OCI-LY1 (cell line): Measurements from ENCODE around the gene ZIM2.

Experiments
- EZH2 ChIP-seq: fragments of 200-600 bp; sonication (generic), shearing (Covaris generic); IDR thresholded peaks from 2 replicates; pipeline ENCODE4 v1.8.0; 2017; ENCODE audit warnings: borderline replicate concordance, mixed run types, mild to moderate bottlenecking, antibody characterized with exemption, low read length, moderate library complexity, mixed read lengths
- TF ChIP-seq, protein P1 (sequence below): fragments of 200-600 bp; sonication (generic), shearing (Covaris generic); IDR thresholded peaks from 2 replicates; pipeline ENCODE4 v1.5.1; 2017; ENCODE audit warnings: mild to moderate bottlenecking, antibody characterized with exemption, low read length, moderate library complexity, mixed read lengths

DNA sequence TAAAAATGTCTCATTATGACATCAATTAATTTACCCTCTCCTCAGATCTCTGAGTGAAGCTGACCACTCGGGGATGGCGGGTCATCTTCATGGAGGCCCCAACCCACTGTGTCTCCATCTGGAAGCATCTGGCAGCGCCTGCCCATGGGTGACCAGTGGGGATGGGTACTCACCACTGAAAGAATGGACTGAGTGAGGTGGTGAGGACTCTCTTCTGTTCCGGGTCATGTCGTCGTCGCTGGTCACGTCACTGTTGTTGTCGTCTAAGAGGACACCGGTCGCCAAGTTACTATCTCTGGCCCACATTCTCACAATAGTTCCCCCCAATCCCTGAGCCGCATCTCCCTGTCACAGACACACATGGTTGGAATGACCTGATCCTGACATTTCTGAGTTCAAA is 17.1 kb downstream of the ZIM2 start:
- no peak for TF ChIP-seq EZH2
- TF ChIP-seq, protein P1, sequence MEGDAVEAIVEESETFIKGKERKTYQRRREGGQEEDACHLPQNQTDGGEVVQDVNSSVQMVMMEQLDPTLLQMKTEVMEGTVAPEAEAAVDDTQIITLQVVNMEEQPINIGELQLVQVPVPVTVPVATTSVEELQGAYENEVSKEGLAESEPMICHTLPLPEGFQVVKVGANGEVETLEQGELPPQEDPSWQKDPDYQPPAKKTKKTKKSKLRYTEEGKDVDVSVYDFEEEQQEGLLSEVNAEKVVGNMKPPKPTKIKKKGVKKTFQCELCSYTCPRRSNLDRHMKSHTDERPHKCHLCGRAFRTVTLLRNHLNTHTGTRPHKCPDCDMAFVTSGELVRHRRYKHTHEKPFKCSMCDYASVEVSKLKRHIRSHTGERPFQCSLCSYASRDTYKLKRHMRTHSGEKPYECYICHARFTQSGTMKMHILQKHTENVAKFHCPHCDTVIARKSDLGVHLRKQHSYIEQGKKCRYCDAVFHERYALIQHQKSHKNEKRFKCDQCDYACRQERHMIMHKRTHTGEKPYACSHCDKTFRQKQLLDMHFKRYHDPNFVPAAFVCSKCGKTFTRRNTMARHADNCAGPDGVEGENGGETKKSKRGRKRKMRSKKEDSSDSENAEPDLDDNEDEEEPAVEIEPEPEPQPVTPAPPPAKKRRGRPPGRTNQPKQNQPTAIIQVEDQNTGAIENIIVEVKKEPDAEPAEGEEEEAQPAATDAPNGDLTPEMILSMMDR: no peak
